ENCODE results near the gene CD63. TPM values are rescaled to one million over a fixed set of nuclear protein-coding genes. Genes with fewer than 3 reads are reported as not detected.

The CD63 gene
- total RNA-seq, 4 donors from 2014 or later = 683 to 1,145 (median 1,122) TPM

DNA sequence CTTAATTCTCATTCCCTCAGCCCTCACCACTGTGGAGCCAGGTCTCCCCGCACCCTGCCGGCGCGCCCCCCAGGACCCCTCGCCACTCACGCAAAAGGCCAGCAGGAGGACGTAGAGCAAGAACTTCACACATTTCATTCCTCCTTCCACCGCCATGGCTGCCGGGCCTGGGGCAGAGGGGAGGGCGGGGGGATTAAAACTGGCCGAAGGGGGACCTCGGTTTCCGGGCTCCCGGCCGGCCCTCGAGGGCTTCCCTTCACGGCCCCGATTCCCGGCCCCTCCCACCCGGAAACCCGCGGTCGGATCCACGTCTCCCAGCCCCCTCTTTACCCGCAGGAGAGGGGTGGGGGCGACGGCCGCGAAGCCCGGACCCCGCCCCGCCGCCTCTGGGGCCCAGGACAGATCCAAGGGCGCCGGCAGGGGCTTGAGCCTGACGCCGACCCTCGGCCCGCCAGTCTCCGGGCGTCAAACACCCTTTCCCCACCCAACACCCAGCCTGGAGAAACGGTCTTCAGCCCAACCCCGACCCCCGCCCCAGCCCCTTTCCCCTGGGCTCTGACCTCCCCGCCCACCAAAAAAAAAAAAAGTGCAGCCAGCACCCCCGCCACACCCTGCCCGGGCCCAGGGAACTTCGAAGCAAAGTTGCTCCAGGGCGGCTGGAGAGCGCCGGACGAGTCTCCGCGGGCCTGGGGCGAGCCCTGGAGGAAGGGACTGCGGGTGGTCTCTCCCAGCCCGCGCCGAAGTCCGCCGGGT is 447 bp downstream of the CD63 start:
- WGBS, 2 donors = 1 to 3% methylated on average over 9 to 21 of the region's 61 CpGs
- intact Hi-C loops (cut with DNase I) = no loop called here
- Histone ChIP-seq H3K4me3 (replicated peaks in 1 of 3) (peak overlapping the region; percentile 62 to 90 (median 85)), H3K36me3 (peaks cover 24 to 27% of the 10 kb centered on the region in 2 donors), H3K27ac (peak overlapping the region; percentile 89 to 98 (median 96)), H3K27me3 (no peaks in the 10 kb centered on the region), H3K9me3 (no peaks in the 10 kb centered on the region), H3K4me1 (peaks cover 39 to 54% of the 10 kb centered on the region in 2 donors)
- peak; percentile 87 to 88 for DNase-seq
- TF ChIP-seq POLR2A (IDR thresholded peaks at IDR 0.05) (peak in 1 of 2 donors; percentile 9), CTCF (IDR thresholded peaks at IDR 0.05) (no peak)

- peaks cover 43 to 61% of the 10 kb centered on the region in 2 donors for H3K4me1 ChIP-seq
- peak overlapping the region; percentile 89 to 98 (median 96) for H3K27ac ChIP-seq
- 10 to 13% methylated on average over 9 of the region's 9 CpGs for WGBS, 2 donors
- TF ChIP-seq POLR2A (IDR thresholded peaks at IDR 0.05) (no peak), CTCF (IDR thresholded peaks at IDR 0.05) (no peak)
- intact Hi-C loops (cut with DNase I) = no loop called here
- H3K36me3 ChIP-seq = peaks cover 24 to 27% of the 10 kb centered on the region in 2 donors
- DNase-seq = peak; percentile 76 to 85
- H3K4me3 ChIP-seq (replicated peaks in 1 of 3) = peak overlapping the region; percentile 62 to 90 (median 85)
- H3K27me3 ChIP-seq = no peaks in the 10 kb centered on the region
- H3K9me3 ChIP-seq = no peaks in the 10 kb centered on the region
These were observed 1.1 kb downstream of the CD63 start for GRCh38 chr12:55727643-55728185.

GRCh38 chr12:55726971-55727370 is 1.8 kb downstream of the CD63 start:
- Histone ChIP-seq H3K4me1 (peaks cover 43 to 66% of the 10 kb centered on the region in 2 donors), H3K9me3 (no peaks in the 10 kb centered on the region), H3K4me3 (replicated peaks in 1 of 3) (peak overlapping the region in 1 of 3 donors; percentile 90), H3K27me3 (no peaks in the 10 kb centered on the region), H3K27ac (peak overlapping the region; percentile 89 to 98 (median 96)), H3K36me3 (peaks cover 24 to 27% of the 10 kb centered on the region in 2 donors)
- 40 to 59% methylated on average over 7 to 8 of the region's 10 CpGs for WGBS, 2 donors
- intact Hi-C loops (cut with DNase I) = no loop called here
- TF ChIP-seq POLR2A (IDR thresholded peaks at IDR 0.05) (no peak), CTCF (IDR thresholded peaks at IDR 0.05) (no peak)
- DNase-seq = no peak

- intact Hi-C loops (cut with DNase I) = no loop called here
These were observed 3.3 kb downstream of the CD63 start for GRCh38 chr12:55725556-55725955.

More at GRCh38 chr12:55725556-55725955, 3.3 kb downstream of the CD63 start:
- Histone ChIP-seq H3K36me3 (peaks cover 24 to 27% of the 10 kb centered on the region in 2 donors), H3K4me1 (peaks cover 39 to 61% of the 10 kb centered on the region in 2 donors), H3K4me3 (replicated peaks in 1 of 3) (no peak overlapping the region), H3K27ac (peak overlapping the region in 1 of 3 donors; percentile 8), H3K27me3 (no peaks in the 10 kb centered on the region), H3K9me3 (no peaks in the 10 kb centered on the region)
- no peak for TF ChIP-seq POLR2A (IDR thresholded peaks at IDR 0.05)
- no peak for TF ChIP-seq CTCF (IDR thresholded peaks at IDR 0.05)
- no peak for DNase-seq
- WGBS, 2 donors = 79 to 84% methylated on average over 3 of the region's 3 CpGs

Data from thyroid gland (tissue), 4 donors.